Suprapubic skin (tissue), 3 donors: ENCODE data around the gene PPP4C.

Experiments used
- CTCF ChIP-seq, 2 donors: fragments of 200-600 bp in 1 of 2; fragments of 450-650 bp in 1 of 2; sonication (generic) in 1 of 2; IDR thresholded peaks; one replicate each; pipeline ENCODE4 v1.5.1; 2016 to 2019; ENCODE audit warnings: antibody characterized with exemption in 2 of 2, mild to moderate bottlenecking in 1 of 2, moderate library complexity in 1 of 2
- EP300 ChIP-seq: sonication (generic); formaldehyde crosslinking; IDR thresholded peaks from one replicate; pipeline ENCODE4 v1.6.1; 2017; ENCODE audit warnings: antibody characterized with exemption
- POLR2A ChIP-seq, 2 donors: fragments of 450-650 bp; IDR thresholded peaks; one replicate each; pipeline ENCODE4 v1.6.1; 2017; ENCODE audit warnings: antibody characterized with exemption in 2 of 2, mild to moderate bottlenecking in 2 of 2, moderate library complexity in 2 of 2

- TF ChIP-seq CTCF (IDR thresholded peaks at IDR 0.05) (no peak), POLR2A (IDR thresholded peaks at IDR 0.05) (no peak), EP300 (no peak)
Observed at GRCh38 chr16:30094541-30095165, 18.9 kb downstream of the PPP4C start.
